Adipocyte (in vitro differentiated cells): ENCODE data around the gene ASIC4.

Source experiments
- DNase-seq: peaks from one replicate; pipeline ENCODE4 v3.0.0-alpha.2; 2015; ENCODE audit warnings: low read depth
- H3K27me3 ChIP-seq: replicated peaks from 2 replicates; pipeline ENCODE4 v1.7.0; 2013; ENCODE audit warnings: mild to moderate bottlenecking, low read length, moderate library complexity; ENCODE audit not compliant: control insufficient read depth, insufficient read depth
- H3K36me3 ChIP-seq: 2 replicates; pipeline ENCODE4 v1.7.0; 2013; ENCODE audit warnings: low read length, mild to moderate bottlenecking, moderate library complexity; ENCODE audit not compliant: control insufficient read depth, insufficient read depth, severe bottlenecking
- H3K4me1 ChIP-seq: 2 replicates; pipeline ENCODE4 v1.7.0; 2013; ENCODE audit warnings: mild to moderate bottlenecking, low read length, moderate library complexity; ENCODE audit not compliant: control insufficient read depth, insufficient read depth
- H3K4me3 ChIP-seq: 2 replicates; pipeline ENCODE4 v1.7.0; 2013; ENCODE audit warnings: mild to moderate bottlenecking, low read length, moderate library complexity
- H3K9ac ChIP-seq: 2 replicates; pipeline ENCODE4 v1.7.0; 2013; ENCODE audit warnings: mild to moderate bottlenecking, low read length, moderate library complexity
- H3K9me3 ChIP-seq: 2 replicates; pipeline ENCODE4 v1.7.0; 2013; ENCODE audit warnings: mild to moderate bottlenecking, low read length, moderate library complexity; ENCODE audit not compliant: control insufficient read depth

The ASIC4 gene

GRCh38 chr2:219473511-219473910 lies 40.8 kb upstream of the ASIC4 start:
- Histone ChIP-seq H3K4me3 (no peak overlapping the region), H3K9me3 (no peaks in the 10 kb centered on the region), H3K4me1 (peaks cover 6% of the 10 kb centered on the region), H3K27me3 (no peaks in the 10 kb centered on the region), H3K9ac (no peak overlapping the region), H3K36me3 (peaks cover 5% of the 10 kb centered on the region)
- no peak for DNase-seq

- peaks cover 5% of the 10 kb centered on the region for H3K36me3 ChIP-seq
- H3K4me1 ChIP-seq = peaks cover 2% of the 10 kb centered on the region
- no peaks in the 10 kb centered on the region for H3K9me3 ChIP-seq
- H3K4me3 ChIP-seq = no peak overlapping the region
- no peaks in the 10 kb centered on the region for H3K27me3 ChIP-seq
- no peak for DNase-seq
- H3K9ac ChIP-seq = no peak overlapping the region
Measured at GRCh38 chr2:219474285-219475060, 39.8 kb upstream of the ASIC4 start.

- Histone ChIP-seq H3K4me1 (no peaks in the 10 kb centered on the region), H3K9ac (no peak overlapping the region), H3K36me3 (peaks cover 5% of the 10 kb centered on the region), H3K9me3 (no peaks in the 10 kb centered on the region), H3K4me3 (no peak overlapping the region), H3K27me3 (no peaks in the 10 kb centered on the region)
- no peak for DNase-seq
Measured at GRCh38 chr2:219475278-219475677, 39.0 kb upstream of the ASIC4 start.

- Histone ChIP-seq H3K4me1 (no peaks in the 10 kb centered on the region), H3K4me3 (no peak overlapping the region), H3K36me3 (peaks cover 8% of the 10 kb centered on the region), H3K27me3 (no peaks in the 10 kb centered on the region), H3K9ac (no peak overlapping the region), H3K9me3 (no peaks in the 10 kb centered on the region)
- peak; percentile 73 for DNase-seq
Measured at GRCh38 chr2:219475697-219476651, 38.3 kb upstream of the ASIC4 start.

- Histone ChIP-seq H3K4me1 (no peaks in the 10 kb centered on the region), H3K9ac (no peak overlapping the region), H3K4me3 (no peak overlapping the region), H3K9me3 (no peaks in the 10 kb centered on the region), H3K36me3 (peaks cover 8% of the 10 kb centered on the region), H3K27me3 (no peaks in the 10 kb centered on the region)
- DNase-seq = no peak
Measured at GRCh38 chr2:219476652-219477151, 37.6 kb upstream of the ASIC4 start.

- no peak overlapping the region for H3K4me3 ChIP-seq
- no peaks in the 10 kb centered on the region for H3K27me3 ChIP-seq
- no peaks in the 10 kb centered on the region for H3K9me3 ChIP-seq
- H3K9ac ChIP-seq = no peak overlapping the region
- H3K4me1 ChIP-seq = no peaks in the 10 kb centered on the region
- peaks cover 8% of the 10 kb centered on the region for H3K36me3 ChIP-seq
- no peak for DNase-seq
Measured at GRCh38 chr2:219477179-219477578, 37.1 kb upstream of the ASIC4 start.

GRCh38 chr2:219477815-219478214 lies 36.5 kb upstream of the ASIC4 start:
- no peak for DNase-seq
- no peak overlapping the region for H3K4me3 ChIP-seq
- H3K4me1 ChIP-seq = no peaks in the 10 kb centered on the region
- no peak overlapping the region for H3K9ac ChIP-seq
- H3K27me3 ChIP-seq = no peaks in the 10 kb centered on the region
- H3K9me3 ChIP-seq = no peaks in the 10 kb centered on the region
- H3K36me3 ChIP-seq = peaks cover 8% of the 10 kb centered on the region

GRCh38 chr2:219478916-219479315 lies 35.4 kb upstream of the ASIC4 start:
- H3K27me3 ChIP-seq = no peaks in the 10 kb centered on the region

GRCh38 chr2:219480004-219480403 lies 34.3 kb upstream of the ASIC4 start:
- Histone ChIP-seq H3K27me3 (no peaks in the 10 kb centered on the region), H3K9me3 (no peaks in the 10 kb centered on the region), H3K9ac (no peak overlapping the region), H3K4me1 (peaks cover 6% of the 10 kb centered on the region), H3K36me3 (peaks cover 3% of the 10 kb centered on the region), H3K4me3 (no peak overlapping the region)
- no peak for DNase-seq

More at GRCh38 chr2:219478916-219479315, 35.4 kb upstream of the ASIC4 start:
- H3K9ac ChIP-seq = no peak overlapping the region
- no peak overlapping the region for H3K4me3 ChIP-seq
- DNase-seq = no peak
- H3K4me1 ChIP-seq = peaks cover under 1% of the 10 kb centered on the region
- H3K36me3 ChIP-seq = peaks cover 3% of the 10 kb centered on the region
- H3K9me3 ChIP-seq = no peaks in the 10 kb centered on the region

GRCh38 chr2:219482674-219483405 lies 31.4 kb upstream of the ASIC4 start:
- Histone ChIP-seq H3K9ac (no peak overlapping the region), H3K27me3 (no peaks in the 10 kb centered on the region)

More at GRCh38 chr2:219482674-219483405, 31.4 kb upstream of the ASIC4 start:
- H3K4me1 ChIP-seq = peaks cover 6% of the 10 kb centered on the region
- peaks cover 3% of the 10 kb centered on the region for H3K36me3 ChIP-seq
- H3K9me3 ChIP-seq = no peaks in the 10 kb centered on the region
- no peak for DNase-seq
- no peak overlapping the region for H3K4me3 ChIP-seq
